GM21381 (cell line): ENCODE results near the gene COL13A1.

ENCODE experiments used
- ATAC-seq: cut with Tn5 transposase; IDR thresholded peaks from one replicate; pipeline ENCODE4 v1.9.1; 2021; ENCODE audit warnings: mild to moderate bottlenecking, moderate library complexity; ENCODE audit not compliant: unreplicated experiment

Gene COL13A1

DNA sequence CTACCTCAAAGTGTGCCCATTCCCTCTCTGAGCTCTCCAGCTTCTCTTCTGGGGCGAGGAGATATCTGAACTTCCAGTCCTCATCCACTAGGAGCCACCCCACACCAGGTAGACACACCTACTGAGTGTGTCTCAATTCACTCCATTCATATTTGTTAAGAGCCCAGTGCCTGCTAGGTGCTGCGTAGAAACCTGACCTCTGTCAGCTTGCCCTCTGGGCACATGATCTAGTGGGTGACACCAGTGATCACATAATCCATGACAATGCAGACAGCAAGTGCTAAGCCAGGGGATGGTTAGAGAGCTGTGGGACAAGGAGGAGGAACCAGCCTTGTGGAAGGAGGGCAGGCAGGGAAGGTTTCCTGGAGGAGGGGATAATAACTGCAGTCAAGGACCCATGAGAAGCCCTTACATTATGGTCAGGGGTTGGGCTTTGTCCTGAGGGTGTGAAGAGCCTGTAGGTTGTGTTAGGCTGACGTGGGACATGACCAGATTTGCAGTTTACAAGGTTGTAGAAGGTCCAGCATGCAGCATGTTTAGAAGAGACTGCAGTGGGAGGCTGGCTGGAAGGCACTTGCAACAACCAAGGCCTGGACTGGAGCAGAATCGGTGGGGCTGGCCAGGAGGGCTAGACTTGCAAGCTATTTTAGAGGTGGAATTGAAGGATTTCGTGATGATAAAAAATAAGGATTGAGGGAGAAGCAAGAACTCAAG lies 81.8 kb downstream of the COL13A1 start:
- ATAC-seq: no peak

DNA sequence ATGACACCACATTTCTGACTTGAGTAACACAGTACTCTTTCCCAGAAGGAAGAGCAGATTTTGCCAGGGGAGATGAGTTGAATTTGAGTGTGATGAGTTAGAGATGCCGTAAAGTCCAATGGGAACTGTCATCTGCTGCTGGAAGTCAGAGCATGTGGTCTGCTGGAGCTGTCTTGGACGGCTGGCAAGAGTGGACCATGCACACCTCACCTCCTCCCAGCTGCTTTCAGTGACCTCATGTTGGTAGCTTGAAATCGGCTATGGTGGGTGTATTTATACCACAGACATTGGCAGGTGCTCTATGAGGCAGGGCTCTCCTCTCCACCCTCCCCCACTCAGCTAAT lies 82.3 kb downstream of the COL13A1 start:
- ATAC-seq: no peak

DNA sequence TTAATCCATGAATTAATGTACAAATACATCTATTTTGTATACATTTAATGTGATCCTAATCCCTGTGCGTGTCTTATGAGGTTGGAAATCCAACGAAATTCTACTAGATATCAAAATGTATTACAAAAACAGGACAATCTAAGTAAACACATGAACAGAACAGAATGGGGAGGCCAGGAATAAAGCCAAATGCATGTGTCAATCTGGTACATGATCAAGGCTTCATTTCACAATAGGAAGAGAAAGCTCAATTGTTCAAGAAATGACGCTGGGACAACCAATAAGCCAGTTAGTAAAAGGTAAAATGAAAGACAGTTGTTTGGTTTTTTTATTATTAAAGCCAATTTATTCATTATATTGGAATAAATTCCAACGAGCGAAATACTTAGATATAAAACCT lies 83.0 kb downstream of the COL13A1 start:
- no peak for ATAC-seq

DNA sequence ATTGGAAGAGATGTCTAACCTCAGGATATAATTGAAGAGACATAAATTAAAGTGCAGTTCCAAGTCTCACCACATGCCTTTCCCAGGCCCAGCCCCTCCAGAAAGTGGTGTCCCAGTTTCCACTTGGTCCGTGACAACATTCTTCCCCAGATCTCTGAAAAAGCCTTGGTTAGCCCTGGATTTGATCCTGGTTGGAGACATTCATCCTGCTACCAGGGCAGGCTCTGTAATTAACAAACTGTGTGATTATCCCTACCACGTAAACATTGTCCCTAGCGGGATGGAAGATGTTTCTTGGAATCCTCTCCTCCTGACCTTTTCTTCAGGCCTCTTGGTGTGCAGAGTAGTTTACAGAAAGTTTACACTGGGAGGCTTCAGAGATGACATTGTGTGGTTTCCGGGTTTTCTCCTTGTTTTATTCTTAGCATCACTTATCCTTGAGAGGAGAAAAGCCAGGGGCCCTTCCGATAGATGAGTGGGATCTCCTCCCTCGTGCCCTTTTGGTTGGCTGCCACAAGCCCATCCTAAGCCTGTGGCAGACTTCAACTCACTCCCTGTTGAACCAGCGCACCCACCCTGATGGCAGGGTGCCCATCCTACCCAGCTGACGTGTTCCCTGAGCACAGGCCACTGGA lies 83.8 kb downstream of the COL13A1 start:
- ATAC-seq: no peak

DNA sequence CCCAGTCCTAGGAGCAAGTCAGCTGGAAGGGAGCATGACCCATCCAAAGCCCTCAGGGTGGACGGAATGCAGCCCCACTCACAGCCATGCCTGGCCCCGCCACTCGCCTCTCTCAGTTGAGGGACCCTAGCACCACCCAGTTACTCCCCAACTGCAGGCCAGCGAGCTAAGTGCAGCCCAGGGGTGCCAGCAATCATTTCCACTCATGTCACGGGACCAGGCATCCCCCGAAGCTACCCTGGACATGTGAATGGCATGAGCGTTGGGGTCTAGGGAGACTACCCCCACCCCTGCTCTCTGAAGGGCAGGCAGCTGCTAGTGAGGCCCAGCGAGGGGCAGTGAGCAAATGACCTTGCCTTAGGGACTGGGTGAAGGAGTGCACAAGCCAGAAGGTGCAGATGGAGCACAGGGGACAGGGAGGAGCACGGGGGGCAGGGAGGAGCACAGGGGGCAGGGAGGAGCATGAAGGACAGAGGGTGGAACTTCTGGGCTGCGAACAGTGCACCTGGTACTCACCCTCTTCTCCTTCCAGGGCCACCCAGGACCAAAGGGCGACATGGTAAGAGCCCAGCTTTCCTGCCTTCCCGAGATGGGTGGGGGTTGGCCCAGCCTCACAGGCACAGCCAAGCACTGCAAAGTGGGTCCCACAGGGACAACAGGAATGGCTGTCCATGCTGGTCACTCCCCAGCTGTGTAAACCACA lies 87.3 kb downstream of the COL13A1 start:
- ATAC-seq: no peak

DNA sequence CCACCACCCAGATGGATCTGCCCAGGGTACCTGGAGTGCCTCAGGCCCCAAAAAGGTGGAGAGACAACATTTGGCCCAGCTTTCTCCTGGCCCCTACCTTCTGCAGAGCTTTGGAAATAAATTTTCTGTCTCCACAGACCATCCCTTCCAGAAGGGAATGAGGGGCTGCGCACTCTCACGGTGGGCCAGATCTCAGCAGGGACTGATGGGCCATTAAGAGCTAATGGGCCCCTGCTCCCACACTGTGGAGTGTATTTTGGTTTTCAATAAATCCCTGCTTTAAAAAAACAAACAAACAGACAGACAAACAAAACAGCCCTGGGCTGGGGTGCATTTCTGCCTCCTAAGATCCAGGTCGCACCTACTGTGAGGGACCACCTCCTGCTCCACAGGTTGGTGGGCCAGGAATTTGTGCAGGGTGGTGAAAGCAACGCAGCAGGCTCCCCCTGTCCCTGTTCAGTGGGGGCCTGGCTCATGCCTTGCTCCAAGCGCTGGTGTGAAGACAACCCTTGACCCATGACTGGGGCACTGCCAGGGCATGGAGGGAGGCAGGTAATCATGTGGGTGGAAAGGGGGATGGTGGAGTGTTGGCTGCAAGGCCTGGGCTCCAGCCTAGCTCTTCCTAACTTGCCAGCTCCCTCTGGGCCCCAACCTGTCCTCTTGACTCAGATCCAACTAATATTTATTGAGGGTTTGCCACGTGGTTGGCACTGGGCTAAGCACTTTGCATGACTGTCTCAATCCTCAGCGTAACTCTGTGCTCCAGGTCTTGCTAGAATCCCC lies 88.5 kb downstream of the COL13A1 start:
- ATAC-seq: no peak

DNA sequence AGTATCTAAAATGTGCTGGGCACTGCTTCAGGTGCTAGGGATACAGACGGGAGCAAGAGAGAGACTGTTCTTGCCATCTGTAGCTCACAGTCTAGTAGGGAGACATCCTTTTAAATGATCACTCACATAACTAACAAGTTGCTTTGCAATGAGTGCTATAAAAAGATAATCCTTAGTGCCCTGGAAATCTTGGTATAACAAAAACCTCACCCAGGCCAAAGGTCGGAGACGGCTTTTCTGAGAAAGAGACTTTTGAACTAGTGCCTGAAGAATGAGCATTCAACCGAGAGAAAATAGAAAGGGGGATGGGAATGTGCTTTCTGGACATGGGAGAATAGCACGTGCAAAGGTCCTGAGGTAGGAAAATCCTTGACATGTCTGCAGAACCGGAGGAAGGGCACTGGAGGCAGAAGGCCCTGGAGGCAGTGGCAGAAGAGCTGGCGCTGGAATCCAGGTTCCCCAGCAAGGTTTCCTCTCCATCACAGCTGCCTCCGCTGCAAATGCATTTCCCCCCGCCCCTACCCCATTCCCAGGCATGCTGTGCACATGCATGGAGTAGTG lies 89.4 kb downstream of the COL13A1 start:
- ATAC-seq: no peak

DNA sequence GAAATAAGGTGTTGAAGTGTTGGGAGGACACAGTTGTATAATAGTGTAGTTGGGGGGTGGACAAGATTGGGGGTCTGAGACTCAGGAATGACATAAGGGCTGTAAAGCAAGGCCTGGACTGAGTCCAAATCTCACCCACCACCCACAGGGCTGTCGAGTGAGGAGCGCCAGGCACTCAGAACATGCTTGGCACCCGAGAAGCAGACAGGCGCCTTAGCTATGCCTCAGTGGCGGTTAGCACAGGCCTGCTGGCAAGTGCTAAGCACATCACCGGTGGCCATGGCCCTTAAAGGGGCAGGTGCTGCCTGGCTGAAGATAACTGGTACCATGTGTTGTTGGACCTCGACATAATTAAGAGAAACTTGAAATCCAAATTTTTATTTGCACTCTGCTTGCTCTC lies 90.7 kb downstream of the COL13A1 start:
- ATAC-seq: no peak

DNA sequence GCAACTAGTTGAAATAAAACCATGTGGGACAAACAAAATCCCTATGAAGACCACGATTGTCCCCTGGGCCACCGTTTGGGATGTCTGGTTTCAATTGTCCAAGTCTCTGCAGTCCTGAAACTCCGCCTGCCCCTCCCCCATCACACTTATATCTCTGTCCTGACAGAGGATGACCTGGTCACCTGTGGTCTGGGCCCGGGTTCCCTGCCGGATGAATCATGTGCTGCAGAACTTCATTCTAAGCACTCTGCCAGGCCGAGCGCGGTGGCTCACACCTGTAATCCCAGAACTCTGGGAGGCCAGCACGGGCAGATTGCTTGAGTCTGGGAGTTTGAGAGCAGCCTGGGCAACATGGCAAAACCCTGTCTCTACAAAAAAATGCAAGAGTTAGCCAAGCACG lies 91.1 kb downstream of the COL13A1 start:
- no peak for ATAC-seq

DNA sequence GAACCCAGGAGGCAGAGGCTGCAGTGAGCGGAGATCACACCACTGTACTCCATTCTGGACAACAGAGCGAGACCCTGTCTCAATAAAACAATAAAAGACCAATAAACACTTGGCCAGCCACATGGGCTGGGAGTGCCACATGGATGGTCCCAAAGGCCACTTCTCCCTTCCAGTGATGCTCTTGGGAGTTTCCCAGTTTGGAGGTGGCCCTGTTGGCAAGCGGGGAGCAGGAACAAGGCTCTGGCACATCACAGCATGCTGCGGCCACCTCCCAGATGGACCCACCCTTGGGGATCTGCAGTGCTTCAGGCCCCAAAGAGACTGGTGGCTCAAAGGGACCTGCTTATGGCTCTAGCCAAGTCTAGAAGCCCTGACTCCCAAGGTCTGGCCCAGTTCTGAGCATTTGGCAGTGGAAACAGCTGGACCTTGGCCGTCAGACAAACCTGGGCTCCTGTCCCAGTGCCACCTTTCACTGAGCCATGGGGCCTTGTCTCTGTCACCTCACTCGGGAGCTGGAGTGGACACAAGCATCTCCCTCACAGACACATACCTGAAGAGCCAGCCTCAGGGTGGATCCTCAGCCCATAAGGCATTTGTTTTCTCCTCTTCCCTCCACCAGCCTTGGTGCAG lies 91.7 kb downstream of the COL13A1 start:
- ATAC-seq: no peak

DNA sequence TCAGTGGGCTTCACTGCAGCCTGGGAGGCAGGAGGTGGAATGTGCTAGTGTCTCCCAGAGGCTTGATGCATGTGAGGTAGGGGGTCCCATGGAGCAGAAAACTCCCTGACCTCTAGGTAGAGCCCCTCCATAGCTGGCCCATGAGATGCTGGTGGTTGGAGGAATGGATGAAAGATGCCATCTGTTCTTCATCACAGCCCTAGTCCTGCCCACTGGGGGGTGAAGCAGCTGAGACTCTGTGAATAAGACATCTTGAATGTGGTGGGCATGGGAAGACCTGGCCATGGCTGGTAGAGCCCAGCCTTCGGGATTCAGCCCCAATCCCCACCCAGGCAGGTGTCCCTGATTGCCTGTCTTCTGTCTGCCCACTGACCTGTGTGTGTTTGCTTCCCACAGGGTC lies 92.5 kb downstream of the COL13A1 start:
- ATAC-seq: no peak

DNA sequence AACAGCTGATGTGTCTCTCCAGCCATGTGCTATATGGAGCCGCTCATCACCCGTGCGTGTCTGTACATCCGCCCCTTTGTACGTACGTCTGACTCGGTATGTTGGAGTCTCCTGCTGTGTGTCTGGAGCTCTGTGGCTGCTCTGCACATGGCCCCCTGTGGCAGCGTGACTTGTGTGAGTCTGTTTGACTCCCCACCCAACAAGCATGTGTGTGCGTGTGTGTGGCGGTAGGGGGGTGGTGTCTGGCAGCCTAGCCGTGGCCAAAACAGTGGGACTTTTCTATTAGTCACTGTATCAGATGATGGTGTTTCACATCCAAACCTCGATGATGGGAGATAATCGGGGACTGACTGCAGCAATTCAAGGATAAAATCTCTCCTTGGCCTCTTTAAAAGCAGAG lies 94.1 kb downstream of the COL13A1 start:
- no peak for ATAC-seq

DNA sequence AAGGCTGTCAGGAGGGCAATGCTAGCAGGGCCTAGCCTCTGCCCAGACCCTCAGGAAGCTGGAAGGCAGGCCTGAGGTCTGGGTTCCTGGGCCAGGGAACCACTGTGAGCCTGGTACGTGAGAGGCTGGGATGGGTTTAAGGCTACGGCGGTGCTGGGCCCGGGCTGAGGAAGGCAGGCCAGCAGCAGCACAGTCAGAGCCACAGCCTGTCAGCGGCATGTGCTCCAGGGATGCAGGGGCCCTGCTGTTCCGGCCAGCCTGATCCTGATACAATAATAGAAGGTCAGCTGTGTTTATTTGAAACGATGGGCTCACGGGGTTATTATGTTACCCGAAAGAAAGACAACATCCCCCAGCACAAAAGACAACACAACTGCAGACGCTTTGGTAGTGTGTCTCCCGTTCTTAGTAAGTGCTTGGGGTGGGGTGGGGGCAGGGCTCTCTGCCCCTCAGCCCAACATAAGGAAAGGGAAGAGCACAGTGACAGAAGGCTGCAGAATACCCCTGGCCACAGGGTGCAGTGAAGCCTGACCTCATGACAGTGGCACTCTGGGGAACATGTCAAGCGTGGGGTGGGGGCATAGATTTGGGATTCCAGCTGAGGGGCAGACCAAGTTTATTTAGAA lies 95.0 kb downstream of the COL13A1 start:
- ATAC-seq: no peak

DNA sequence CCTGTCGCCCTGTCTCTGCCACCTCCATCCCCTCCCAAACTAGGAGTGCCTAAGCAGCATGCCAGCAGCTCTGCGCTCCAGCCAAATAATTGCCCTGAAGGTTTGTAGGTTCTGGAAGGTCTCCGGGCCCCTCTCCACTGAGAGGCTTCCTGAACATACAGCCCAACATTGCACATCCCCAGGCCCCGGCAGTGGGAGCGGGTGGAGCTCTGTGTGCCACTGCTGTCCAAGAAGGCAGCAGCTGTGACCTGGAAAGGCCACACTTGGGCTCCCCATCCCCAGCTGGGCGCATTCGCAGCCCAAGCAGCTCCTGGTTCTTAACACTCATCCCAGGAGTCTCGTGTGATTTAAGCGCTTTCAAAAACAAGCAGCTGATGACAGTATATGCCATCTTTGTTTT lies 95.7 kb downstream of the COL13A1 start:
- ATAC-seq: no peak

DNA sequence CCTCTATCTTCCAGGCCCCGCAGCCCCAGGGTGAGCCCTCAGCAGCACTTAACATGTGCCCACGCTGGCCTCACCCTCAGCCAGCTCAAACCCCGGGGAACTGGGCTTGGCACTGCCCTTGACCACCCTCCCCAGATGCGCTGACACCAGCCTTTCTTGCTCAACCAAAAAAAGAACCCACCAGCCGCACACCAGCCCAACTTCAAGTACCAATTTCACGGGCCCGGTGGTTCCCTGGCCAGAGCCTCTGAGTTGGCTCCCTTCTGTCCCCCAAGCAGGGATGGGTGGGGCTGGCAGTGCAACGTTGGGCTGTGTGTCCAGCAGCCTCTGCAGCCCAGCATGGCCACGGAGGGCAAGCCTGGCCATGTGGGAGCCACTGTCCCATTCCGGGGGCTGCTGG lies 96.3 kb downstream of the COL13A1 start:
- no peak for ATAC-seq

DNA sequence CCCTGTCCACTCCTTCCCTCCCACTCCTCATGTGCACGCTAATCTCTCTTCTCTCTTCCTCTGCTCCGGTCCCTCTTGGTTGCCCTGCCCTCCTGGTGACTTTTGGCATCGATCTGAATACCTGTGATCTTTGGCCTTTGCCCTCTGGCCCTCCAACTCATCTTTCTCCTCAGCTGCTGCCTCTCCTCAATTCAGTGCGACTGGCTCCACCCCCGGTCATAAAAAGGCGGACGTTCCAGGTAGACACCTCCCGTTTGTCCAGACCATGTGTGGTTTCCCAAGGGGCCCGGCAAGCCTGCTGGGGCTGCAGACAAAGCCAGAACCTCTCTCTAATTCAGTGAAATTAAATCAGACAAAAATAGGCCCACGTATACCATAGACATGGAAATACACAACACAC lies 96.8 kb downstream of the COL13A1 start:
- no peak for ATAC-seq

DNA sequence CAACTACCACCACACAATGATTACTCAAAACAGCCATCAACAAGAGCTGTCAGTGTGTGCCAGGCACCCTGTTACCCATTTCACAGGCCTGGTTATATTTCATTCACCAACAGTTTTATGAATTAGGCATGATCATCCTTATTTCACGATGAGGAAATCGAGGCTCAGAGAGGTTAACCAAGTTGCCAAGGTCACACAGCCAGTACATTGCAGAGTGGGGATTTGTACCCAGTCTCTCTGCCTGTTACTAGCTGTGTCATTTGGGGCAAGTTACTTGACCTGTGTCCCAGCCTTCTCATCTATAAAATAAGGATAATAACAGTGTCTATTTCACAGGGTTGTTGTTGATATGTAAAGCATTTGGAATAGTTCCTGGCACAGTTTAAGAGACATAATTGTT lies 97.2 kb downstream of the COL13A1 start:
- no peak for ATAC-seq

DNA sequence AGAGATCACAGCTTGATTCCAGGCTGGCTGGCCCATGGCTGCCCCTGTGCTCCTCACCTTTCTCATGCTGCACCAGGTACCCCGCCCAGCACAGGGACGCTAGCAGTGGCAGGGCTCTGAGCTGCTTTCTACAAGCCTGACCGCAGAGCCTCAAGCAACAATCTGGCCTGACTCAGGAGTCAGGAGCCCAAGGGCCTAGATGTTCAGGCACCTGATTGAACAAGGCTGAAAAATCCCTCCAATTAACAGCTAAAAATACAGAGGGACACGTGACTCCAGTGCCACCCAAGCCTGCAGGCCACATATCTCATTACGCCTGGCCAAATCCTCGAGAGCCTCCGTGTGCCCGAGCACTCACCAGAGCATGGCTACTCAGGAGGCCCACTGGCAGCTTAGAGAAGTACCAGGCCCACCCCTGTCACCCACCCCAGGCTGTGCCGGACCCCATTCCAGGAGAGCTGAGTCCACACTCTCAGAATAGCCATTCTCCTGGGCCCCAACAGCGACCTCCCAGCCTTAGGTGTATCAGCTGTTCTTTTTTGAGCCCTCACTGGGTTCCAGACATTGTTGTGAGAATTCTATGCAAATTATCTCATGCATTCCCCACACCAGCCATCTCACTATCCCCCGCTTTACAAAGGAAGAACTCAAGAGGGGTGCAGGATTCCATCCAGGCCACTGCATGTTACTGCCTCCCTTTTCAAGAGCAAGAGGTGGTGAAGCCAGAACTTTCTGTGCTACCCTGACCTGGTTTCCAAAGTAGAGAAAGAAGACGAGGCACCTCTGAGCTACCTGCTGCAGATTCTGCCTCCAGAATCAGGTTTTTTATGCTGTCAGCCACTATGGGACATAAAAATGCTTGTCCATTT lies 98.3 kb downstream of the COL13A1 start:
- ATAC-seq: no peak

DNA sequence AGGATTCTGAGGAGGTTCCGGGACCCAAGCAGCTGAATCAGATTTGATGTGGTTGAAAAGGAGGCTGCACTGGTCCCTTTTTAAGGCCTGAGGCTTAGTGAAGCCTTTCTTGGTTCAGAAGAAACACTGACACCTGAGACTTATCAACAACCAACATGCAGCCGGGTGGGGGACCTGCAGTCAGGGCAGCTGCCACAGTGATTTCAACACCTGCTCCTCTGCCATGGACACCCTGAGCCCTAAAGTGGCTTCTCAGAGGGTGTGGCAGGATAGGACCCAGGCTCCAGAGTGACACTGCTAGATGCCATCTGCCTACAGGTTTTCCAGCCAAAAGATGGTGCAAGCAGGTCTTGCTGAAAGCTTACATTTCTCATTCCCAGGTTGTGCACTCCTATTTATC lies 99.3 kb downstream of the COL13A1 start:
- ATAC-seq: no peak
